SU-DHL-6 (cell line): Measurements from ENCODE around the gene LIN28A.

Experiments used
- H2AFZ ChIP-seq: fragments of 200-600 bp; sonication (generic); 2 replicates; pipeline ENCODE4 v1.6.1; 2014; ENCODE audit warnings: low read depth, mild to moderate bottlenecking, moderate library complexity, mixed read lengths, antibody characterized with exemption, low read length; ENCODE audit not compliant: severe bottlenecking
- H3F3A ChIP-seq: fragments of 200-600 bp; shearing (Covaris generic); 2 replicates; pipeline ENCODE4 v1.6.0; 2016; ENCODE audit warnings: antibody characterized with exemption, mild to moderate bottlenecking; ENCODE audit not compliant: insufficient read depth
- H3K27ac ChIP-seq: fragments of 200-600 bp; sonication (generic); 2 replicates; pipeline ENCODE4 v1.5.1; 2016; ENCODE audit warnings: low read depth, mild to moderate bottlenecking, low read length, moderate library complexity, mixed read lengths
- H3K27me3 ChIP-seq: fragments of 200-600 bp; sonication (generic), shearing (Covaris generic); 2 replicates; pipeline ENCODE4 v1.6.0; 2014; ENCODE audit warnings: mild to moderate bottlenecking, low read length
- H3K36me3 ChIP-seq: fragments of 200-600 bp; sonication (generic); 2 replicates; pipeline ENCODE4 v1.6.1; 2014; ENCODE audit warnings: mild to moderate bottlenecking, low read length, mixed read lengths
- H3K4me2 ChIP-seq: fragments of 300-600, 200-600 bp; shearing (Covaris generic), sonication (generic); 2 replicates; pipeline ENCODE4 v1.6.0; 2014; ENCODE audit warnings: low read length, low read depth, mild to moderate bottlenecking; ENCODE audit not compliant: poor library complexity, severe bottlenecking
- H3K4me3 ChIP-seq: fragments of 200-600 bp; sonication (generic); 2 replicates; pipeline ENCODE4 v1.5.1; 2014; ENCODE audit warnings: antibody characterized with exemption, low read length, mild to moderate bottlenecking, mixed read lengths; ENCODE audit not compliant: insufficient read depth, poor library complexity, severe bottlenecking
- H3K79me2 ChIP-seq: fragments of 200-600 bp; sonication (generic); 2 replicates; pipeline ENCODE4 v1.6.1; 2014; ENCODE audit warnings: mild to moderate bottlenecking, low read length, moderate library complexity; ENCODE audit not compliant: insufficient read depth
- H3K9ac ChIP-seq: fragments of 200-600 bp; sonication (generic); 2 replicates; pipeline ENCODE4 v1.7.0; 2014; ENCODE audit warnings: mild to moderate bottlenecking, low read length
- H3K9me2 ChIP-seq: fragments of 200-600 bp; sonication (generic); replicated peaks from 2 replicates; pipeline ENCODE4 v1.6.1; 2014; ENCODE audit warnings: low read length; ENCODE audit not compliant: insufficient read depth
- H3K9me3 ChIP-seq: fragments of 200-600 bp; sonication (generic); 2 replicates; pipeline ENCODE4 v1.6.1; 2014; ENCODE audit warnings: low read length, mixed read lengths; ENCODE audit not compliant: insufficient read depth
- H4K20me1 ChIP-seq: fragments of 200-600 bp; sonication (generic); 2 replicates; pipeline ENCODE4 v1.6.1; 2014; ENCODE audit warnings: low read depth, mild to moderate bottlenecking, antibody characterized with exemption, low read length, moderate library complexity, mixed read lengths
- EZH2phosphoT487 ChIP-seq: fragments of 200-600 bp; sonication (generic), shearing (Covaris generic); conservative IDR thresholded peaks from 2 replicates; pipeline ENCODE4 v1.6.1; 2018; ENCODE audit warnings: mild to moderate bottlenecking, antibody characterized with exemption, low read length, moderate library complexity, mixed read lengths
- TF ChIP-seq, protein P1 (sequence below): fragments of 200-600 bp; sonication (generic); IDR thresholded peaks from one replicate; pipeline ENCODE4 v1.5.1; 2017; ENCODE audit warnings: antibody characterized with exemption, mild to moderate bottlenecking, low read length, moderate library complexity; ENCODE audit not compliant: insufficient read depth, poor library complexity, severe bottlenecking

Gene LIN28A

DNA sequence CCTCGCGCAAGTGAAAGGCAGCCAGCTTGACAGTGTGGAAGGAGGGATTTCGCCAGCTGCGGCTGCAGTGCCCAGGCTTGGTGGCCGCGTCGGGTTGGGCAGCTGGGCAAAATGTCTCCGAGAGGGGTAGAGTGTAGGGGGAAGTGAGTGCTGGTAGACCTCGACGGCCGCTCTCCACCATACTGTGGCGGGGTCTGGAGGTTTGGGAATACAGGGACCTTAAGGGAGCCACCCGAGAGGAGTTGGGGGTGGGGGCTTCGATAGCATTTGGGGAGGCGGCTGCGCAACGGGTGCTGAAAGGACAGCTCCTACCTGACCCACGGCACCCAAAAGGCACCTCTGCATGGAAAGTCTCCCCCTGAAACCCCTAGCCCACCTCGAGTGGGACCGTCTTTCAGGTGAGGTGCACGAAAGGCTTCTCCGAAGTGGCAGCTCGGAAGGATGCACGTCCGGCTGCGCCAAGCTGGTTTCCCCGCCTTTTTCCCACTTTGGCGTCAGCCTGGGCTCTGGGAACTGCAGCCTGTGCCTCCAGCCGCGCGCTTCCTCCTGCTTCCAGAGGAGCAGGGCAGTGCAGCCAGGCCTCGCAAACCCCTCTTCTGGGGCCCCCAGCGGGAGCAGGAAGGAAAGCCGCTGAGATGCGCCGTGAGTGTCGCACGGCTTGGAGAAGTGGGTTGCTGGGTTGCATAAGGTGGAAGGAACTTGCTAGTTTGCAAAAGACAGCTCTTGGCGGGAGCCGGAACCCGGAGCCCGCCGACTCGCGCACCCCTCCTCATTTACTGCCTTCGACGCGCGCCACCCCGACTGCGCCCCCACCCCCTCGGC, 61.1 kb downstream of the LIN28A start:
- peak overlapping the region; percentile 90 for H3K4me3 ChIP-seq
- H3K36me3 ChIP-seq = peaks cover 28% of the 10 kb centered on the region
- H3K9me2 ChIP-seq = no peaks in the 10 kb centered on the region
- peak overlapping the region; percentile 77 for H3K4me2 ChIP-seq
- peak overlapping the region; percentile 86 for H3K9ac ChIP-seq
- peaks cover 18% of the 10 kb centered on the region for H3K79me2 ChIP-seq
- H3K27me3 ChIP-seq = no peaks in the 10 kb centered on the region
- H3K27ac ChIP-seq = peak overlapping the region; percentile 97
- peaks cover 25% of the 10 kb centered on the region for H4K20me1 ChIP-seq
- H3K9me3 ChIP-seq = no peaks in the 10 kb centered on the region
- no peak overlapping the region for H2AFZ ChIP-seq
- no peak for TF ChIP-seq EZH2phosphoT487
- TF ChIP-seq, protein P1, sequence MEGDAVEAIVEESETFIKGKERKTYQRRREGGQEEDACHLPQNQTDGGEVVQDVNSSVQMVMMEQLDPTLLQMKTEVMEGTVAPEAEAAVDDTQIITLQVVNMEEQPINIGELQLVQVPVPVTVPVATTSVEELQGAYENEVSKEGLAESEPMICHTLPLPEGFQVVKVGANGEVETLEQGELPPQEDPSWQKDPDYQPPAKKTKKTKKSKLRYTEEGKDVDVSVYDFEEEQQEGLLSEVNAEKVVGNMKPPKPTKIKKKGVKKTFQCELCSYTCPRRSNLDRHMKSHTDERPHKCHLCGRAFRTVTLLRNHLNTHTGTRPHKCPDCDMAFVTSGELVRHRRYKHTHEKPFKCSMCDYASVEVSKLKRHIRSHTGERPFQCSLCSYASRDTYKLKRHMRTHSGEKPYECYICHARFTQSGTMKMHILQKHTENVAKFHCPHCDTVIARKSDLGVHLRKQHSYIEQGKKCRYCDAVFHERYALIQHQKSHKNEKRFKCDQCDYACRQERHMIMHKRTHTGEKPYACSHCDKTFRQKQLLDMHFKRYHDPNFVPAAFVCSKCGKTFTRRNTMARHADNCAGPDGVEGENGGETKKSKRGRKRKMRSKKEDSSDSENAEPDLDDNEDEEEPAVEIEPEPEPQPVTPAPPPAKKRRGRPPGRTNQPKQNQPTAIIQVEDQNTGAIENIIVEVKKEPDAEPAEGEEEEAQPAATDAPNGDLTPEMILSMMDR = no peak
- peaks cover 47% of the 10 kb centered on the region for H3F3A ChIP-seq

DNA sequence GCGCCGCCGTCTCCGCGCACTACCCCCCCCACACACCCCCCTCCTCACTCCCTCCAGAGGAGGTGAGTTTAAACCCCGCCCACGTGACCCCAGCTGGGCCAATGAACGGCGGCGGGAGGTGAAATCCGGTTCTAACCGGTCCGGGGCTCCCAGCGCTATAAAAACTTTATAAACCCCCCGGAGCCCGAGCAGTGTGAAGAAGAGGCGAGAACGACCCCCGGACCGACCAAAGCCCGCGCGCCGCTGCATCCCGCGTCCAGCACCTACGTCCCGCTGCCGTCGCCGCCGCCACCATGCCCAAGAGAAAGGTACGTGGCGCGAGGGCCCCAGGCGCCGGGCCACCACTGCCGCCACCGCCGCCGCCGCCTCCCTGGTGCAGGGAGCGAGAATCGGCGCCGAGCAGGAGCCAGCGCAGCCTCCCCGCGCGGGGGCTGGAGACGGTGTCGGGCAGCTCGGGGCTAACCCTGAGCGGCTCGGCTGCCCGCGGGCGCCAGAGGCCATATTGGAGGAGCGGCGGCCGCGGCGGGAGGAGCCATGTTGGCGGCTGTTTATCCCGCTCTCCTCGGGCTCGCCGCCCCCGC, 61.8 kb downstream of the LIN28A start, which contains the start of gene HMGN2:
Gene HMGN2 (plus strand): TSS at position 121 of the 581 bp plus-strand sequence. CDS start 173 bp downstream, at position 294.
- Histone ChIP-seq H2AFZ (no peak within 1 kb of the TSS), H3K4me2 (peak within 1 kb of the TSS; percentile 80), H3K36me3 (peaks cover 35% of the 10 kb centered on the region), H3K9ac (peak within 1 kb of the TSS; percentile 86), H3K4me3 (peak within 1 kb of the TSS; percentile 90), H4K20me1 (peaks cover 25% of the 10 kb centered on the region), H3K27ac (peak within 1 kb of the TSS; percentile 97), H3K27me3 (no peaks in the 10 kb centered on the region), H3K9me2 (no peaks in the 10 kb centered on the region), H3K9me3 (no peaks in the 10 kb centered on the region), H3F3A (peaks cover 54% of the 10 kb centered on the region), H3K79me2 (peaks cover 18% of the 10 kb centered on the region)
- TF ChIP-seq, protein P1 = no peak
- TF ChIP-seq EZH2phosphoT487 = no peak

DNA sequence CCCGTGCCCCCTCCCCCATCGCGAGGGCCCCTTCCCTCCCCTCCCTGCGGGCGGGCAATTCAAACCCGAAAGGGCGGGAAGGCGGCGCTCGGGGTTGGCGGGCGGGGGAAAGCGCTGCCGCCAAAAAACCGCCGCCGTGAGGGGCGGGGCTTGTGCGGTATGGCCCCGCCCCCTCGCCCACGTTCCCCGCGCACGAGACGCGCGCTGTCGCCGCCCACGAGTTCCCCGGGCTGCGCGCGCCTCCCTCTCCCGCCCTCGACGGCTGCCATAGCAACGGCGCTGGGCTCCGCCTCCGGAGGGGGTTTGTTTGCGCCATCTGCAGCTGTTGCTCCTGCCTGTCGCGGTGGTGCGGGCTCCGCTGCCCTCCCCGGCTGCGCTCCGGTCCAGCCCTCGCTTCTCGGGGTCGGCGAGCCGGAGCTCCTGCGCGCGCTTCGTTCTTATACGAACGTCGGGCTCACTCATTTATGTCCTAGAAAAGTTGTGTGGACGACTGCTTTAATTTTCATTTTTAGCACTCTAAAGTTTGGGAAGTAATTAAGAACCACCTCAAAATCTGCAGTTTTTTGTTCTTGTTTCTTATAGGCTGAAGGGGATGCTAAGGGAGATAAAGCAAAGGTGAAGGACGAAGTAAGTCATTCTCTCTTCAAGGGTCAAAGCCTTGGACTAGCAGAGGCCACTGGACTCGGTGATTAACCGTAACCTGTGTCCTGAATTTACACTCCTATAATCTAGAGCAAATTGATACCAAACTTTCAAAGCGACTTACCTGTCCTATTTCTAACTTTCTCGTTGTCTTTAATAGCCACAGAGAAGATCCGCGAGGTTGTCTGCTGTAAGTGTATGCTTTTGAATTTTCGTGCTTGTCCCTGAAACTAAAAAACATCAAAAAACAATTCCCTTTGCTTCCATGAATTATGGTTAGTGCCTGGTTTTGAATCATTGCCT, 62.6 kb downstream of the LIN28A start:
- Histone ChIP-seq H3K27ac (peak overlapping the region; percentile 97), H2AFZ (no peak overlapping the region), H3K9ac (peak overlapping the region; percentile 86), H3K79me2 (peaks cover 18% of the 10 kb centered on the region), H3K4me2 (peak overlapping the region; percentile 80), H4K20me1 (peaks cover 25% of the 10 kb centered on the region), H3K9me2 (no peaks in the 10 kb centered on the region), H3K36me3 (peaks cover 35% of the 10 kb centered on the region), H3K4me3 (peak overlapping the region; percentile 90), H3F3A (peaks cover 62% of the 10 kb centered on the region), H3K9me3 (no peaks in the 10 kb centered on the region), H3K27me3 (no peaks in the 10 kb centered on the region)
- TF ChIP-seq EZH2phosphoT487 = no peak
- TF ChIP-seq, protein P1 = no peak
